ENCODE results near the gene DAND5.

- TF ChIP-seq CTCF (IDR thresholded peaks at IDR 0.05; ENCODE audit: insufficient read depth, low read depth, low read length) = no peak
- no peak for TF ChIP-seq EZH2 (IDR thresholded peaks at IDR 0.05; ENCODE audit: insufficient read depth, low read length)
Observed at GRCh38 chr19:12945479-12946091, 23.8 kb upstream of the DAND5 start, which contains the start of gene RAD23A.

Data from astrocyte (in vitro differentiated cells and primary cell).